IMR-90 (cell line): Measurements from ENCODE around the gene DGKE. TPM values are rescaled to one million over a fixed set of nuclear protein-coding genes. Genes with fewer than 3 reads are reported as not detected.

ENCODE experiments used
- ATAC-seq: fragments of 200-7000 bp; cut with Tn5 transposase; 2 replicates; pipeline ENCODE4 v1.9.1; 2020; ENCODE audit warnings: low read depth, mild to moderate bottlenecking, moderate library complexity
- BruUV-seq: library from RNA; stranded (reverse); fragments of 400-500 nt; replicated peaks from 2 replicates; lab custom pipeline; 2021; lab: Mats Ljungman, UMichigan
- CTCF ChIA-PET: fragments of 300-600 bp; formaldehyde crosslinking; extraction: SDS; loops from one replicate; lab custom pipeline; 2021; ENCODE audit warnings: antibody characterized with exemption; lab: Yijun Ruan, JAX
- POLR2A ChIA-PET: fragments of 300-600 bp; sonication (Branson Sonifier 250); formaldehyde crosslinking; loops from one replicate; lab custom pipeline; 2022; ENCODE audit warnings: antibody characterized with exemption; ENCODE audit not compliant: unreplicated experiment; lab: Charles Lee
- DNase-seq: peaks from one replicate; pipeline ENCODE4 v3.0.0; 2013
- H2AFZ ChIP-seq: replicated peaks from 2 replicates; pipeline ENCODE3; 2013; ENCODE audit warnings: low read length, mild to moderate bottlenecking; ENCODE audit not compliant: poor library complexity
- H2AK5ac ChIP-seq: 2 replicates; pipeline ENCODE4 v1.6.1; 2013; ENCODE audit warnings: low read depth, low read length, inconsistent platforms
- H2AK9ac ChIP-seq: replicated peaks from 2 replicates; pipeline ENCODE3; 2013; ENCODE audit warnings: mild to moderate bottlenecking, low read depth, low read length, moderate library complexity; ENCODE audit not compliant: poor library complexity
- H2BK120ac ChIP-seq: 2 replicates; pipeline ENCODE4 v1.6.1; 2013; ENCODE audit warnings: low read depth, low read length, inconsistent platforms
- H2BK15ac ChIP-seq: 3 replicates; pipeline ENCODE4 v1.6.1; 2013; ENCODE audit warnings: low read depth, low read length, inconsistent platforms
- H2BK20ac ChIP-seq: 2 replicates; pipeline ENCODE4 v1.6.1; 2013; ENCODE audit warnings: low read depth, mild to moderate bottlenecking, inconsistent platforms, low read length, moderate library complexity
- H2BK5ac ChIP-seq: 2 replicates; pipeline ENCODE4 v1.6.1; 2013; ENCODE audit warnings: mild to moderate bottlenecking, low read depth, low read length, inconsistent platforms; ENCODE audit not compliant: poor library complexity, severe bottlenecking
- H3K14ac ChIP-seq: replicated peaks from 2 replicates; pipeline ENCODE4 v1.6.1; 2013; ENCODE audit warnings: low read depth, low read length, inconsistent platforms
- H3K18ac ChIP-seq: 2 replicates; pipeline ENCODE4 v1.6.1; 2013; ENCODE audit warnings: low read depth, low read length, control low read depth
- H3K23ac ChIP-seq: 2 replicates; pipeline ENCODE4 v1.6.1; 2013; ENCODE audit warnings: low read depth, low read length, inconsistent platforms
- H3K27ac ChIP-seq: 2 replicates; pipeline ENCODE4 v1.5.1; 2013; ENCODE audit warnings: mild to moderate bottlenecking, control low read depth, low read length; ENCODE audit not compliant: insufficient read depth
- H3K27me3 ChIP-seq: 2 replicates; pipeline ENCODE4 v1.6.1; 2013; ENCODE audit warnings: low read length; ENCODE audit not compliant: control insufficient read depth, insufficient read depth
- H3K36me3 ChIP-seq: 2 replicates; pipeline ENCODE4 v1.6.1; 2013; ENCODE audit warnings: low read length, mixed read lengths; ENCODE audit not compliant: control insufficient read depth, insufficient read depth
- H3K4ac ChIP-seq: 2 replicates; pipeline ENCODE4 v1.6.1; 2013; ENCODE audit warnings: low read depth, low read length, inconsistent platforms
- H3K4me1 ChIP-seq: 2 replicates; pipeline ENCODE4 v1.6.1; 2013; ENCODE audit warnings: low read length, mixed read lengths; ENCODE audit not compliant: control insufficient read depth, insufficient read depth
- H3K4me2 ChIP-seq: 2 replicates; pipeline ENCODE4 v1.6.1; 2013; ENCODE audit warnings: low read depth, mild to moderate bottlenecking, control low read depth, low read length, moderate library complexity
- H3K4me3 ChIP-seq: 2 replicates; pipeline ENCODE4 v1.5.1; 2013; ENCODE audit warnings: low read depth, mild to moderate bottlenecking, control low read depth, low read length, moderate library complexity; ENCODE audit not compliant: insufficient read depth
- H3K56ac ChIP-seq: 2 replicates; pipeline ENCODE4 v1.6.1; 2013; ENCODE audit warnings: low read length, inconsistent platforms; ENCODE audit not compliant: insufficient read depth; ENCODE audit errors: extremely low read depth
- H3K79me1 ChIP-seq, 2 experiments: 2 replicates each; pipeline ENCODE4 v1.6.1; 2013; ENCODE audit warnings: low read length in 2 of 2, inconsistent platforms in 1 of 2, low read depth in 1 of 2
- H3K9ac ChIP-seq: 2 replicates; pipeline ENCODE4 v1.6.1; 2013; ENCODE audit warnings: low read depth, low read length, control low read depth
- H3K9me1 ChIP-seq: 2 replicates; pipeline ENCODE4 v1.6.1; 2013; ENCODE audit warnings: low read length, inconsistent platforms; ENCODE audit not compliant: insufficient read depth
- H3K9me3 ChIP-seq: 2 replicates; pipeline ENCODE4 v1.6.1; 2013; ENCODE audit warnings: low read length; ENCODE audit not compliant: control insufficient read depth, insufficient read depth
- H4K20me1 ChIP-seq: 2 replicates; pipeline ENCODE4 v1.6.1; 2013; ENCODE audit warnings: low read length, inconsistent platforms; ENCODE audit not compliant: insufficient read depth
- H4K5ac ChIP-seq: 2 replicates; pipeline ENCODE4 v1.6.1; 2013; ENCODE audit warnings: mild to moderate bottlenecking, low read depth, low read length, control low read depth
- H4K8ac ChIP-seq, 2 experiments: 2 replicates each; pipeline ENCODE4 v1.6.1; 2013; ENCODE audit warnings: low read depth in 2 of 2, low read length in 2 of 2, control low read depth in 1 of 2, inconsistent platforms in 1 of 2
- H4K91ac ChIP-seq: 2 replicates; pipeline ENCODE4 v1.6.1; 2013; ENCODE audit warnings: low read depth, low read length, inconsistent platforms; ENCODE audit not compliant: insufficient read depth
- MAZ ChIP-seq: IDR thresholded peaks from 2 replicates; pipeline ENCODE4 v1.6.1; 2012; ENCODE audit warnings: low read depth, mild to moderate bottlenecking, low read length, improper control_type of control experiment, moderate library complexity, borderline replicate concordance
- MXI1 ChIP-seq: IDR thresholded peaks from 2 replicates; pipeline ENCODE4 v1.6.1; 2012; ENCODE audit warnings: low read depth, mild to moderate bottlenecking, low read length, moderate library complexity, borderline replicate concordance
- NFE2L2 ChIP-seq: fragments of 150-350 bp; IDR thresholded peaks from 2 replicates; pipeline ENCODE4 v1.6.1; 2016; ENCODE audit warnings: low read depth, mild to moderate bottlenecking, low read length
- POLR2A ChIP-seq: IDR thresholded peaks from 2 replicates; pipeline ENCODE4 v1.6.1; 2012; ENCODE audit warnings: mild to moderate bottlenecking, low read depth, low read length
- WGBS, 2 experiments: methylation state at CpG; one replicate each; pipeline versions ENCODE4 v1.1.5 to v1.1.7; 2013; ENCODE audit warnings: missing lambda C conversion rate in 2 of 2; ENCODE audit not compliant: insufficient read length in 1 of 2; ENCODE audit errors: extremely low coverage in 2 of 2; 5-methylcytosine and 5-hydroxymethylcytosine counted together
- dilution Hi-C: fragments of 300-500 bp; cut with HindIII; formaldehyde crosslinking; loops from one replicate; pipeline ENCODE4 v1.14.3; 2018; ENCODE audit warnings: low sequenced_read_pairs; ENCODE audit not compliant: unreplicated experiment
- in situ Hi-C: fragments of 300-500 bp; cut with MboI; formaldehyde crosslinking; loops from 3 replicates; pipeline ENCODE4 v1.14.3; 2019; ENCODE audit warnings: low sequenced_read_pairs, inconsistent platforms, mixed read lengths
- intact Hi-C: fragments of 100-400 bp; cut with micrococcal nuclease; formaldehyde crosslinking; loops from 2 replicates; pipeline ENCODE4 v1.10.0; 2022
- polyA plus RNA-seq, 3 experiments: library from polyadenylated mRNA; depleted of rRNA; stranded (reverse); fragments of >200 nt; gene quantifications; 2 replicates each; pipeline ENCODE4 v1.2.3, GENCODE V29; 2012; ENCODE audit warnings: low replicate concordance in 1 of 3
- total RNA-seq: library from RNA; depleted of rRNA; stranded (reverse); fragments of >200 nt; gene quantifications from 2 replicates; pipeline ENCODE4 v1.2.3, GENCODE V29; 2012
- TF ChIP-seq, protein P1 (sequence below): fragments of 150-350 bp; IDR thresholded peaks from 2 replicates; pipeline ENCODE4 v1.6.1; 2017; ENCODE audit warnings: mild to moderate bottlenecking, antibody characterized with exemption, low read length, low read depth
- TF ChIP-seq, protein P2 (sequence below): conservative IDR thresholded peaks from 2 replicates; pipeline ENCODE4 v1.5.1; 2012; ENCODE audit warnings: mild to moderate bottlenecking, low read depth, low read length, improper control_type of control experiment

Gene DGKE
- total and polyA plus RNA-seq, 2 of the 4 experiments (the other 2 are of a cell fraction): 3.9 to 5.0 TPM

DNA sequence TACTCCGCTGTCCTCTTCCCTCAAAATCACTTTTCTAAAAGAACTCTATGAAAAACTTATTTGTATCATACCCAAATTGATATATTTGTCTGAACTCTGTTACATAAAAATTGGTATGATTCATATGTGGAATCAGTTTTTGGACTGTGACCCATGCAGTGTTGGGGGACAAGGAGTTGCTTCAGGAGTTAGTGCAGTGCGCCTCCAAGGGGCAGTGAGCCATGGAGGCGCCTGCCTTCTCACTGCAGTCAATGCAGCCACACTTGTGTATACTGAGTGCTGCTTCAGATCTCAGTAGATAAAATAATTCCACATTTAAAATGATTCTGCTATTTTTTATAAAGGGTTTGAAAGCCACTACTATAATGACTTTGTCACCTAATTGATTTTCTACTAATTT lies 32.5 kb downstream of the DGKE start:
- Histone ChIP-seq H3K36me3 (peaks cover 6% of the 10 kb centered on the region), H2BK5ac (no peak overlapping the region), H2BK20ac (no peak overlapping the region), H2AK9ac (no peak overlapping the region), H3K4ac (no peak overlapping the region), H3K4me1 (peaks cover 4% of the 10 kb centered on the region), H3K14ac (no peak overlapping the region), H2BK120ac (no peak overlapping the region), H3K27ac (no peak overlapping the region), H4K8ac (no peak overlapping the region), H3K18ac (no peak overlapping the region), H2AFZ (no peak overlapping the region), H2BK15ac (no peak overlapping the region), H3K23ac (no peak overlapping the region), H3K79me1 (no peaks in the 10 kb centered on the region), H3K4me2 (no peak overlapping the region), H4K91ac (no peak overlapping the region), H4K5ac (no peak overlapping the region), H4K20me1 (no peaks in the 10 kb centered on the region), H2AK5ac (no peak overlapping the region), H3K9me1 (peaks cover 5% of the 10 kb centered on the region; the same call in 1 of the 2 replicates), H3K56ac (no peak overlapping the region), H3K27me3 (no peaks in the 10 kb centered on the region), H3K4me3 (no peak overlapping the region), H3K9me3 (no peaks in the 10 kb centered on the region), H3K9ac (no peak overlapping the region)
- BruUV-seq: no TSS peak
- in situ Hi-C loops: no loop called here
- TF ChIP-seq MXI1 (no peak), POLR2A (no peak), MAZ (no peak), NFE2L2 (no peak)
- TF ChIP-seq, protein P1, sequence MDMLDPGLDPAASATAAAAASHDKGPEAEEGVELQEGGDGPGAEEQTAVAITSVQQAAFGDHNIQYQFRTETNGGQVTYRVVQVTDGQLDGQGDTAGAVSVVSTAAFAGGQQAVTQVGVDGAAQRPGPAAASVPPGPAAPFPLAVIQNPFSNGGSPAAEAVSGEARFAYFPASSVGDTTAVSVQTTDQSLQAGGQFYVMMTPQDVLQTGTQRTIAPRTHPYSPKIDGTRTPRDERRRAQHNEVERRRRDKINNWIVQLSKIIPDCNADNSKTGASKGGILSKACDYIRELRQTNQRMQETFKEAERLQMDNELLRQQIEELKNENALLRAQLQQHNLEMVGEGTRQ: no peak
- TF ChIP-seq, protein P2, sequence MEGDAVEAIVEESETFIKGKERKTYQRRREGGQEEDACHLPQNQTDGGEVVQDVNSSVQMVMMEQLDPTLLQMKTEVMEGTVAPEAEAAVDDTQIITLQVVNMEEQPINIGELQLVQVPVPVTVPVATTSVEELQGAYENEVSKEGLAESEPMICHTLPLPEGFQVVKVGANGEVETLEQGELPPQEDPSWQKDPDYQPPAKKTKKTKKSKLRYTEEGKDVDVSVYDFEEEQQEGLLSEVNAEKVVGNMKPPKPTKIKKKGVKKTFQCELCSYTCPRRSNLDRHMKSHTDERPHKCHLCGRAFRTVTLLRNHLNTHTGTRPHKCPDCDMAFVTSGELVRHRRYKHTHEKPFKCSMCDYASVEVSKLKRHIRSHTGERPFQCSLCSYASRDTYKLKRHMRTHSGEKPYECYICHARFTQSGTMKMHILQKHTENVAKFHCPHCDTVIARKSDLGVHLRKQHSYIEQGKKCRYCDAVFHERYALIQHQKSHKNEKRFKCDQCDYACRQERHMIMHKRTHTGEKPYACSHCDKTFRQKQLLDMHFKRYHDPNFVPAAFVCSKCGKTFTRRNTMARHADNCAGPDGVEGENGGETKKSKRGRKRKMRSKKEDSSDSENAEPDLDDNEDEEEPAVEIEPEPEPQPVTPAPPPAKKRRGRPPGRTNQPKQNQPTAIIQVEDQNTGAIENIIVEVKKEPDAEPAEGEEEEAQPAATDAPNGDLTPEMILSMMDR: no peak
- ATAC-seq: no peak
- no peak for DNase-seq
- dilution Hi-C loops: no loop called here
- ChIA-PET CTCF (no interaction called here), POLR2A (no interaction called here)
- no CpG with 5 or more reads among the region's 3 CpGs for WGBS, 2 experiments
- intact Hi-C loops: no loop called here
